DND-41 (cell line): ENCODE measurements around the gene SLC12A7.

Experiments used
- ATAC-seq: fragments of 200-7000 bp; cut with Tn5 transposase; 3 replicates; pipeline ENCODE4 v1.9.1; 2021; ENCODE audit warnings: low read depth; ENCODE audit not compliant: insufficient read depth
- DNase-seq: peaks from one replicate; pipeline ENCODE4 v3.0.0-alpha.2; 2020
- H2AFZ ChIP-seq: 2 replicates; pipeline ENCODE4 v1.6.0; 2012; ENCODE audit warnings: low read depth, low read length
- H3K27ac ChIP-seq: 2 replicates; pipeline ENCODE4 v1.5.1; 2012; ENCODE audit warnings: low read length, inconsistent platforms
- H3K27me3 ChIP-seq: fragments of 200-600 bp; sonication (generic); 2 replicates; pipeline ENCODE4 v1.6.0; 2012; ENCODE audit warnings: low read length, mild to moderate bottlenecking, inconsistent platforms; ENCODE audit not compliant: insufficient read depth, poor library complexity
- H3K36me3 ChIP-seq: 2 replicates; pipeline ENCODE4 v1.5.1; 2012; ENCODE audit warnings: low read length, inconsistent platforms; ENCODE audit not compliant: insufficient read depth
- H3K4me1 ChIP-seq: 2 replicates; pipeline ENCODE4 v1.5.1; 2012; ENCODE audit warnings: mild to moderate bottlenecking, low read length; ENCODE audit not compliant: insufficient read depth
- H3K4me2 ChIP-seq: 2 replicates; pipeline ENCODE4 v1.6.0; 2012; ENCODE audit warnings: mild to moderate bottlenecking, moderate library complexity, low read length, inconsistent platforms; ENCODE audit not compliant: insufficient read depth
- H3K4me3 ChIP-seq, 2 experiments: fragments of 200-600 bp in 1 of 2; shearing (Covaris generic) in 1 of 2; 2 replicates each; pipeline ENCODE4 v1.5.1; 2012 to 2016; ENCODE audit warnings: inconsistent platforms in 2 of 2, low read length in 2 of 2, mild to moderate bottlenecking in 2 of 2, low read depth in 1 of 2, moderate library complexity in 1 of 2
- H3K79me2 ChIP-seq: 2 replicates; pipeline ENCODE4 v1.6.0; 2012; ENCODE audit warnings: low read length, inconsistent platforms; ENCODE audit not compliant: insufficient read depth
- H3K9ac ChIP-seq: 2 replicates; pipeline ENCODE4 v1.6.0; 2012; ENCODE audit warnings: low read depth, mild to moderate bottlenecking, inconsistent platforms, low read length, moderate library complexity
- H3K9me3 ChIP-seq: 2 replicates; pipeline ENCODE4 v1.5.1; 2012; ENCODE audit warnings: low read length, moderate library complexity, mild to moderate bottlenecking, inconsistent platforms; ENCODE audit not compliant: insufficient read depth, severe bottlenecking
- H4K20me1 ChIP-seq: 2 replicates; pipeline ENCODE4 v1.6.0; 2012; ENCODE audit warnings: low read length; ENCODE audit not compliant: insufficient read depth
- CTCF ChIP-seq: IDR thresholded peaks from 2 replicates; pipeline ENCODE4 v1.5.1; 2012; ENCODE audit warnings: borderline replicate concordance, low read length, moderate library complexity, mild to moderate bottlenecking; ENCODE audit not compliant: poor library complexity, severe bottlenecking; ENCODE audit errors: extremely low read depth
- EZH2 ChIP-seq: IDR thresholded peaks from 3 replicates; pipeline ENCODE4 v1.6.1; 2012; ENCODE audit warnings: borderline replicate concordance, low read depth, mild to moderate bottlenecking, moderate library complexity, low read length, inconsistent platforms; ENCODE audit not compliant: severe bottlenecking

SLC12A7 gene

GRCh38 chr5:1150866-1151265, 39.0 kb upstream of the SLC12A7 start:
- Histone ChIP-seq H3K9ac (no peak overlapping the region), H3K4me2 (no peak overlapping the region), H3K9me3 (no peaks in the 10 kb centered on the region), H3K79me2 (no peaks in the 10 kb centered on the region), H3K4me1 (no peaks in the 10 kb centered on the region; the same call in 1 of the 2 replicates), H3K27me3 (no peaks in the 10 kb centered on the region), H4K20me1 (no peaks in the 10 kb centered on the region), H3K4me3 (no peak overlapping the region), H3K27ac (no peak overlapping the region), H2AFZ (no peak overlapping the region), H3K36me3 (no peaks in the 10 kb centered on the region)
- TF ChIP-seq CTCF (no peak), EZH2 (no peak)
- ATAC-seq: no peak
- no peak for DNase-seq

DNA sequence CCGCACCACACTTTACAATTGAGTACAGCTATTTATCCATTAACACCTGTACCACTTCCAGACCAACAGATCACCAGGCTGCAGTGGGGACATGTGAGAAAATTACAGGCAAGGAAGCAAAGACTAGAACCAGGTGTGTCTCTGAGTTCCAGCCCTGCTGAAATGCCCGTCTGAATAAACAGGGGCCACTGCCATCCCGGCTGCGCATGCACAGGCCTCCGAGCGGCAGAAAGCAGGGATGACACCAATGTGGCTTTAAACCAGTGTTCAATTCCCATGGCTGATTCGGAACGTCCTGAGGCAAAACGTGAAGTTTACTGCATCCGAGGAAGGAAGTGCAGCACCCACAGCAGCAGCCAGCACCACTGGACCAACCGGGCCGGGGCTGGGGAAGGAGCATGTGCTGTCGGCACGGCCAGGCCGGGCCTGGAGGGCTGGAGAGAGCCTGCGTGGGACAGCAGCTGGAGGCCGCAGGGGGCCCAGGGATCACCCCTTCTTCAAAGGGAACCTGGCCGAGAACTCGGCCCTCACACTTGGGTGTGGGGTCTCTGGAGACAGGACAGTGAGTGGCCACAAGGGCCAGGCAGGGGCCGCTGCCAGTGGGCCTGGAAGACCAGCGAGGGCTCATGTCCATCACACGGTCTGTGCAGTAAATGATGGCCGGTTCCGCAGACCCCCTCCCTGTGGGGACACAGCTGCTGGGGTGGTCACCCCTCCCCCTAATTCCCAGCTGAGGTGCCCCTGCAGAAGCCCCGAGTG, 33.0 kb upstream of the SLC12A7 start:
- Histone ChIP-seq H3K4me2 (no peak overlapping the region), H3K36me3 (no peaks in the 10 kb centered on the region), H3K9ac (no peak overlapping the region), H2AFZ (no peak overlapping the region), H3K27me3 (no peaks in the 10 kb centered on the region), H3K4me3 (no peak overlapping the region), H4K20me1 (no peaks in the 10 kb centered on the region), H3K4me1 (peaks cover 14% of the 10 kb centered on the region), H3K27ac (no peak overlapping the region), H3K9me3 (no peaks in the 10 kb centered on the region), H3K79me2 (no peaks in the 10 kb centered on the region)
- DNase-seq: no peak
- no peak for ATAC-seq
- TF ChIP-seq CTCF: no peak

GRCh38 chr5:1144089-1144488, 32.2 kb upstream of the SLC12A7 start:
- peaks cover 21% of the 10 kb centered on the region for H3K4me1 ChIP-seq
- no peaks in the 10 kb centered on the region for H3K27me3 ChIP-seq
- H2AFZ ChIP-seq: no peak overlapping the region
- H3K4me2 ChIP-seq: no peak overlapping the region
- ATAC-seq (no peak), DNase-seq (no peak)
- no peak overlapping the region for H3K27ac ChIP-seq
- H3K36me3 ChIP-seq: no peaks in the 10 kb centered on the region
- H3K79me2 ChIP-seq: no peaks in the 10 kb centered on the region
- H4K20me1 ChIP-seq: no peaks in the 10 kb centered on the region
- TF ChIP-seq EZH2 (no peak), CTCF (no peak)
- H3K9me3 ChIP-seq: no peaks in the 10 kb centered on the region
- H3K4me3 ChIP-seq: no peak overlapping the region
- H3K9ac ChIP-seq: no peak overlapping the region

DNA sequence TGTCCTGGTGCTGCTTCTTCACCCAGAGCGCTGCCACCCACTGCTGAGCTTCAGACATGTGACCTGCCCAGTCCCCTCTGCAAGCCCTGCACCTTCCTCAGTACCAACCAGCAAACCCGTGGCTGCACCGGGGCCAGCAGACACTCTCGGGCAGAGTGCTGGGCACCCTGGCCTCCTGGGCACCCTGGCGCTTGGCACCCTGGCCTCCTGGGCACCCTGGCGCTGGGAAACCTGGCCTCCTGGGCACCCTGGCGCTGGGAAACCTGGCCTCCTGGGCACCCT, 31.7 kb upstream of the SLC12A7 start:
- H3K27ac ChIP-seq: no peak overlapping the region
- no peak for TF ChIP-seq CTCF
- no peak for TF ChIP-seq EZH2
- no peaks in the 10 kb centered on the region for H3K79me2 ChIP-seq
- no peak overlapping the region for H3K4me3 ChIP-seq
- H3K9me3 ChIP-seq: no peaks in the 10 kb centered on the region
- ATAC-seq (no peak), DNase-seq (no peak)
- H3K4me2 ChIP-seq: no peak overlapping the region
- H2AFZ ChIP-seq: no peak overlapping the region
- H4K20me1 ChIP-seq: no peaks in the 10 kb centered on the region
- H3K9ac ChIP-seq: no peak overlapping the region
- H3K27me3 ChIP-seq: no peaks in the 10 kb centered on the region
- no peaks in the 10 kb centered on the region for H3K36me3 ChIP-seq
- peaks cover 21% of the 10 kb centered on the region for H3K4me1 ChIP-seq
